HepG2 (cell line): ENCODE results near the gene THSD4. TPM values are rescaled to one million over a fixed set of nuclear protein-coding genes. Genes with fewer than 3 reads are reported as not detected.

ENCODE experiments used
- ATAC-seq: fragments of 200-7000 bp; cut with Tn5 transposase; 3 replicates; pipeline ENCODE4 v1.9.1; 2020; ENCODE audit warnings: mild to moderate bottlenecking, moderate library complexity
- BruUV-seq: library from RNA; stranded (reverse); fragments of 400-500 nt; replicated peaks from 2 replicates; lab custom pipeline; 2021; lab: Mats Ljungman, UMichigan
- CTCF ChIA-PET: fragments of 300-600 bp; formaldehyde crosslinking; extraction: SDS; loops from one replicate; lab custom pipeline; 2021; ENCODE audit warnings: low total read pairs, inconsistent platforms, low intra/inter-chr PET ratio; lab: Yijun Ruan, JAX
- POLR2A ChIA-PET: fragments of 350-600 bp; sonication (Branson Sonifier 250); formaldehyde crosslinking; loops from one replicate; lab custom pipeline; 2020; ENCODE audit warnings: antibody characterized with exemption, inconsistent platforms; lab: Yijun Ruan, JAX
- DNase-seq: peaks from one replicate; pipeline ENCODE4 v3.0.0-alpha.2; 2015; ENCODE audit warnings: low spot score
- FAIRE-seq: peaks from 3 replicates; lab custom pipeline; 2011; peaks lifted over from hg19 to GRCh38; lab: Jason Lieb, UNC
- H2AFZ ChIP-seq: one replicate; pipeline ENCODE4 v1.6.1; 2011; ENCODE audit warnings: low read length, inconsistent platforms
- H3K27ac ChIP-seq: fragments of 300-600 bp; 3 replicates; pipeline ENCODE4 v1.8.0; 2011; ENCODE audit warnings: mixed run types, mild to moderate bottlenecking, mixed read lengths, low read length, inconsistent platforms; ENCODE audit not compliant: insufficient read depth; ENCODE audit errors: extremely low read length
- H3K27me3 ChIP-seq, 2 experiments: fragments of 200-600 bp in 1 of 2; 2 replicates in 1 of 2; 3 replicates in 1 of 2; pipeline versions ENCODE4 v1.6.0 to v1.8.0; 2011; ENCODE audit warnings: low read length in 2 of 2, mild to moderate bottlenecking in 2 of 2, moderate library complexity in 2 of 2, inconsistent platforms in 1 of 2; ENCODE audit not compliant: insufficient read depth in 2 of 2, control insufficient read depth in 1 of 2
- H3K36me3 ChIP-seq, 2 experiments: fragments of 200-600 bp in 1 of 2; replicated peaks in 1 of 2; 2 replicates in 1 of 2; 3 replicates in 1 of 2; pipeline versions ENCODE4 v1.5.1 to v1.8.0; 2011; ENCODE audit warnings: low read length in 2 of 2, inconsistent platforms in 1 of 2; ENCODE audit not compliant: insufficient read depth in 2 of 2, control insufficient read depth in 1 of 2
- H3K4me1 ChIP-seq: 2 replicates; pipeline ENCODE4 v1.5.1; 2012; ENCODE audit warnings: low read length, inconsistent platforms; ENCODE audit not compliant: insufficient read depth
- H3K4me2 ChIP-seq: 2 replicates; pipeline ENCODE4 v1.6.0; 2011; ENCODE audit warnings: low read depth, low read length, inconsistent platforms
- H3K4me3 ChIP-seq, 3 experiments: fragments of 200-600 bp in 1 of 3; sonication (generic), shearing (Covaris generic) in 1 of 3; replicated peaks in 1 of 3; 2 replicates each; pipeline ENCODE4 v1.5.1; 2011 to 2016; ENCODE audit warnings: low read length in 3 of 3, inconsistent platforms in 2 of 3, low read depth in 2 of 3, mild to moderate bottlenecking in 2 of 3, control low read depth in 1 of 3, mixed read lengths in 1 of 3; ENCODE audit not compliant: insufficient read depth in 1 of 3
- H3K79me2 ChIP-seq: one replicate; pipeline ENCODE4 v1.6.1; 2011; ENCODE audit warnings: low read length, inconsistent platforms; ENCODE audit not compliant: insufficient read depth
- H3K9ac ChIP-seq: 2 replicates; pipeline ENCODE4 v1.6.0; 2011; ENCODE audit warnings: mild to moderate bottlenecking, low read depth, low read length, inconsistent platforms; ENCODE audit not compliant: insufficient read depth
- H3K9me3 ChIP-seq: 2 replicates; pipeline ENCODE4 v1.5.1; 2012; ENCODE audit warnings: mild to moderate bottlenecking, low read length
- H4K20me1 ChIP-seq: 2 replicates; pipeline ENCODE4 v1.6.0; 2011; ENCODE audit warnings: inconsistent platforms, mild to moderate bottlenecking, low read length, moderate library complexity; ENCODE audit not compliant: insufficient read depth
- FOSL1 ChIP-seq: sonication (generic); formaldehyde crosslinking; IDR thresholded peaks from 2 replicates; pipeline ENCODE4 v1.9.0; 2021; ENCODE audit warnings: missing genetic modification reagents, borderline replicate concordance
- KLF15 ChIP-seq: sonication (generic); formaldehyde crosslinking; IDR thresholded peaks from 2 replicates; pipeline ENCODE4 v1.8.1; 2023; ENCODE audit warnings: borderline replicate concordance, mild to moderate bottlenecking, inconsistent platforms, missing genetic modification reagents, mixed read lengths
- LCORL ChIP-seq, 2 experiments: fragments of 450-650 bp in 1 of 2; sonication (generic) in 1 of 2; formaldehyde crosslinking in 1 of 2; IDR thresholded peaks; 2 replicates each; pipeline versions ENCODE4 v1.5.0 to v1.6.1; 2017 to 2020; ENCODE audit warnings: antibody characterized with exemption in 1 of 2, missing genetic modification reagents in 1 of 2
- NR3C1 ChIP-seq: sonication (generic); formaldehyde crosslinking; IDR thresholded peaks from 2 replicates; pipeline ENCODE4 v1.4.0; 2020; ENCODE audit warnings: missing genetic modification reagents
- PHF20 ChIP-seq: sonication (generic); formaldehyde crosslinking; IDR thresholded peaks from 2 replicates; pipeline ENCODE4 v1.5.0; 2020; ENCODE audit warnings: mild to moderate bottlenecking, missing genetic modification reagents
- RFX1 ChIP-seq: fragments of 450-650 bp; IDR thresholded peaks from 2 replicates; pipeline ENCODE4 v1.6.1; 2017
- SALL2 ChIP-seq: sonication (generic); formaldehyde crosslinking; IDR thresholded peaks from 2 replicates; pipeline ENCODE4 v1.8.1; 2023; ENCODE audit warnings: mild to moderate bottlenecking, missing genetic modification reagents, inconsistent platforms
- SAP130 ChIP-seq: IDR thresholded peaks from 2 replicates; pipeline ENCODE4 v1.6.1; 2016; ENCODE audit warnings: low read depth
- SRSF4 ChIP-seq: fragments of 200-400 bp; formaldehyde crosslinking; IDR thresholded peaks from one replicate; pipeline ENCODE4 v1.6.1; 2018; ENCODE audit warnings: mild to moderate bottlenecking, low read depth, low read length, moderate library complexity; ENCODE audit not compliant: poor library complexity, severe bottlenecking
- TBX2 ChIP-seq: sonication (generic); formaldehyde crosslinking; IDR thresholded peaks from 2 replicates; pipeline ENCODE4 v1.5.0; 2020; ENCODE audit warnings: missing genetic modification reagents, mild to moderate bottlenecking, borderline replicate concordance
- TRIM24 ChIP-seq: sonication (generic); formaldehyde crosslinking; IDR thresholded peaks from 2 replicates; pipeline ENCODE4 v1.8.0; 2022; ENCODE audit warnings: mild to moderate bottlenecking, missing genetic modification reagents
- ZBTB1 ChIP-seq: sonication (generic); formaldehyde crosslinking; IDR thresholded peaks from 2 replicates; pipeline ENCODE4 v1.4.0; 2020; ENCODE audit warnings: missing genetic modification reagents, borderline replicate concordance
- ZKSCAN5 ChIP-seq: sonication (generic); formaldehyde crosslinking; IDR thresholded peaks from 2 replicates; pipeline ENCODE4 v1.5.1; 2020; ENCODE audit warnings: mild to moderate bottlenecking, missing genetic modification reagents
- ZNF343 ChIP-seq: sonication (generic); formaldehyde crosslinking; IDR thresholded peaks from 2 replicates; pipeline ENCODE4 v1.4.0; 2020; ENCODE audit warnings: mild to moderate bottlenecking, missing genetic modification reagents
- ZNF629 ChIP-seq: sonication (generic); formaldehyde crosslinking; conservative IDR thresholded peaks from 2 replicates; pipeline ENCODE4 v1.5.0; 2020; ENCODE audit warnings: missing genetic modification reagents
- ZNF841 ChIP-seq: sonication (generic); formaldehyde crosslinking; IDR thresholded peaks from 2 replicates; pipeline ENCODE4 v1.8.1; 2023; ENCODE audit warnings: missing genetic modification reagents, borderline replicate concordance
- WGBS: methylation state at CpG from one replicate; pipeline ENCODE4 v1.1.6; 2017; ENCODE audit warnings: low lambda C conversion rate; 5-methylcytosine and 5-hydroxymethylcytosine counted together
- in situ Hi-C: cut with HindIII; loops from 2 replicates; pipeline ENCODE4 v1.10.0; 2017; ENCODE audit warnings: low pct_unique_long_range_greater_than_20kb; ENCODE audit not compliant: extremely low pct_ligation_motif_present
- intact Hi-C: fragments of 100-400 bp; cut with micrococcal nuclease; formaldehyde crosslinking; loops from one replicate; pipeline ENCODE4 v1.10.0; 2022; ENCODE audit not compliant: unreplicated experiment
- polyA plus RNA-seq, 8 experiments: library from polyadenylated mRNA; depleted of rRNA in 3 of 8; stranded (reverse) in 7 of 8; unstranded in 1 of 8; fragments of >200 nt; fragmentation: Illumina TruSeq in 4 of 8; extraction: Trizol in 4 of 8; gene quantifications; 2 replicates each; pipeline versions ENCODE4 v1.2.1 to v1.2.3, GENCODE V29; 2011 to 2016; ENCODE audit warnings: low read depth in 4 of 8, missing spikeins in 1 of 8, mixed read lengths in 1 of 8; ENCODE audit not compliant: insufficient read depth in 1 of 8
- total RNA-seq, 5 experiments: library from RNA; depleted of rRNA; stranded (reverse); fragments of >200 nt; fragmentation: Illumina TruSeq; extraction: Trizol; gene quantifications; 2 replicates each; pipeline ENCODE4 v1.2.3, GENCODE V29; 2016; ENCODE audit warnings: low read depth in 1 of 5
- TF ChIP-seq, protein P1 (sequence below): sonication (generic); formaldehyde crosslinking; IDR thresholded peaks from 2 replicates; pipeline ENCODE4 v1.5.0; 2020; ENCODE audit warnings: missing genetic modification reagents
- TF ChIP-seq, protein P2 (sequence below): sonication (generic); formaldehyde crosslinking; IDR thresholded peaks from 2 replicates; pipeline ENCODE4 v1.5.0; 2020; ENCODE audit warnings: mild to moderate bottlenecking, missing genetic modification reagents
- TF ChIP-seq, protein P3 (sequence below): IDR thresholded peaks from 2 replicates; pipeline ENCODE4 v1.6.1; 2016; ENCODE audit warnings: mild to moderate bottlenecking
- TF ChIP-seq, protein P4 (sequence below): IDR thresholded peaks from 2 replicates; pipeline ENCODE4 v1.6.1; 2016; ENCODE audit warnings: low read depth, borderline replicate concordance

Gene THSD4
- total and polyA plus RNA-seq, 2 of the 13 experiments (the other 11 are each of a cell fraction or from before 2014, with no cell fraction given): 0.07 to 0.21 TPM

DNA sequence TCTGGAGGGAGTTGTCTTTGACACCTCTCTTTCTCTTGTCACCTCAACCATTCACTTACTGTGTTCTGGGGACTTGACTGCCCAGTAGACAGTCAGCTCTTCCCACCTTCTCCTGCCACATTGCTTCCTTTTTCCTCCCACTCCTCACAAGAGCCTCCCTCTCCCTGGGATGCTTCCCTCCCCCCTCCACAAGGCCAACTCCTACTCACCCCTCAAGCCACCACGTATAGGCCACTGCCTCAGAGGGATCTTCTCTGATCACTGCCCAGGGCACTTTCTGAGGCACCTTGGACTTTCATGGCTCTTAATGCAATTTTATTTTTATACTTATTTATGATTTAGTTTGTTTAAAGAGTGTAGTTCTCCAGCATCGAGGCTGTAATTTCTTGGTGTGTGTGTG, 23.2 kb downstream of the THSD4 start:
- CTCF ChIA-PET: no interaction called here
- no peaks in the 10 kb centered on the region for H3K36me3 ChIP-seq

DNA sequence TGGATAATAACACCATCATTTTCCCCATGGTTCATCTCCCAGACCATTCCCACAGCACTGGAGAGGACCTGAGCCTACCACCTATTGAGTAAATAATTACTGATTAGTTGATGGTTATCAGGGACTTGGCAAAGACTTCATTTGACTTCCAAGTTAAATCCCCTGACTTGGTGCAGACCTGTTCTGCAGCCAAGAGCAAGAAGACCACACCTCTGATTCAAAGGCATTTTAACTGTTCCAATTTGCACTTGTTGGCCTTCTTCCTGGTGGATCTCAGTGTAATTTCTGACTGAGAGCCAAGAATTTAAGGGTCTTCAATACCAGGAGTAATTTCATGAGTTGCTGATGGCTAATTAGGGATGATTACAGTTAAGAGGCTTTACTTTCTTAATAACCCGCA, 24.0 kb downstream of the THSD4 start:
- 5% methylated on average over 1 of the region's 1 CpG for WGBS
- CTCF ChIA-PET: no interaction called here
- in situ Hi-C loops (no loop called here), intact Hi-C loops (no loop called here)
- no peaks in the 10 kb centered on the region for H3K9me3 ChIP-seq
- H3K27me3 ChIP-seq: peaks cover under 1 to 11% of the 10 kb centered on the region in 2 experiments; a peak in 1 of 5 replicates
- H3K4me3 ChIP-seq: no peak overlapping the region
- H3K27ac ChIP-seq: no peak overlapping the region
- no TSS peak for BruUV-seq
- H3K36me3 ChIP-seq: no peaks in the 10 kb centered on the region
- H3K4me2 ChIP-seq: no peak overlapping the region
- ATAC-seq (no peak), DNase-seq (no peak), FAIRE-seq (no peak)
- peaks cover 10% of the 10 kb centered on the region; the same call in 1 of the 2 replicates for H3K4me1 ChIP-seq
- H4K20me1 ChIP-seq: no peaks in the 10 kb centered on the region
- H2AFZ ChIP-seq: no peak overlapping the region
- H3K79me2 ChIP-seq: no peaks in the 10 kb centered on the region
- no peak overlapping the region for H3K9ac ChIP-seq
- POLR2A ChIA-PET: no interaction called here
- TF ChIP-seq ZBTB1 (CRISPR knock-in tag): no peak
- TF ChIP-seq SAP130 (CRISPR knock-in tag): no peak
- TF ChIP-seq, protein P1, sequence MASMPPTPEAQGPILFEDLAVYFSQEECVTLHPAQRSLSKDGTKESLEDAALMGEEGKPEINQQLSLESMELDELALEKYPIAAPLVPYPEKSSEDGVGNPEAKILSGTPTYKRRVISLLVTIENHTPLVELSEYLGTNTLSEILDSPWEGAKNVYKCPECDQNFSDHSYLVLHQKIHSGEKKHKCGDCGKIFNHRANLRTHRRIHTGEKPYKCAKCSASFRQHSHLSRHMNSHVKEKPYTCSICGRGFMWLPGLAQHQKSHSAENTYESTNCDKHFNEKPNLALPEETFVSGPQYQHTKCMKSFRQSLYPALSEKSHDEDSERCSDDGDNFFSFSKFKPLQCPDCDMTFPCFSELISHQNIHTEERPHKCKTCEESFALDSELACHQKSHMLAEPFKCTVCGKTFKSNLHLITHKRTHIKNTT (CRISPR knock-in tag): no peak
- TF ChIP-seq, protein P2, sequence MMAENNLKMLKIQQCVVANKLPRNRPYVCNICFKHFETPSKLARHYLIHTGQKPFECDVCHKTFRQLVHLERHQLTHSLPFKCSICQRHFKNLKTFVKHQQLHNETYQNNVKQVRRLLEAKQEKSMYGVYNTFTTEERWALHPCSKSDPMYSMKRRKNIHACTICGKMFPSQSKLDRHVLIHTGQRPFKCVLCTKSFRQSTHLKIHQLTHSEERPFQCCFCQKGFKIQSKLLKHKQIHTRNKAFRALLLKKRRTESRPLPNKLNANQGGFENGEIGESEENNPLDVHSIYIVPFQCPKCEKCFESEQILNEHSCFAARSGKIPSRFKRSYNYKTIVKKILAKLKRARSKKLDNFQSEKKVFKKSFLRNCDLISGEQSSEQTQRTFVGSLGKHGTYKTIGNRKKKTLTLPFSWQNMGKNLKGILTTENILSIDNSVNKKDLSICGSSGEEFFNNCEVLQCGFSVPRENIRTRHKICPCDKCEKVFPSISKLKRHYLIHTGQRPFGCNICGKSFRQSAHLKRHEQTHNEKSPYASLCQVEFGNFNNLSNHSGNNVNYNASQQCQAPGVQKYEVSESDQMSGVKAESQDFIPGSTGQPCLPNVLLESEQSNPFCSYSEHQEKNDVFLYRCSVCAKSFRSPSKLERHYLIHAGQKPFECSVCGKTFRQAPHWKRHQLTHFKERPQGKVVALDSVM (CRISPR knock-in tag): no peak
- TF ChIP-seq, protein P3, sequence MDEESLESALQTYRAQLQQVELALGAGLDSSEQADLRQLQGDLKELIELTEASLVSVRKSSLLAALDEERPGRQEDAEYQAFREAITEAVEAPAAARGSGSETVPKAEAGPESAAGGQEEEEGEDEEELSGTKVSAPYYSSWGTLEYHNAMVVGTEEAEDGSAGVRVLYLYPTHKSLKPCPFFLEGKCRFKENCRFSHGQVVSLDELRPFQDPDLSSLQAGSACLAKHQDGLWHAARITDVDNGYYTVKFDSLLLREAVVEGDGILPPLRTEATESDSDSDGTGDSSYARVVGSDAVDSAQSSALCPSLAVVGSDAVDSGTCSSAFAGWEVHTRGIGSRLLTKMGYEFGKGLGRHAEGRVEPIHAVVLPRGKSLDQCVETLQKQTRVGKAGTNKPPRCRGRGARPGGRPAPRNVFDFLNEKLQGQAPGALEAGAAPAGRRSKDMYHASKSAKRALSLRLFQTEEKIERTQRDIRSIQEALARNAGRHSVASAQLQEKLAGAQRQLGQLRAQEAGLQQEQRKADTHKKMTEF (CRISPR knock-in tag): no peak
- no peak for TF ChIP-seq LCORL (IDR thresholded peaks at IDR 0.05)
- no peak for TF ChIP-seq LCORL (CRISPR knock-in tag; IDR thresholded peaks at IDR 0.05)
- no peak for TF ChIP-seq ZKSCAN5 (CRISPR knock-in tag)
- no peak for TF ChIP-seq ZNF343 (CRISPR knock-in tag)
- TF ChIP-seq RFX1: no peak
- TF ChIP-seq, protein P4, sequence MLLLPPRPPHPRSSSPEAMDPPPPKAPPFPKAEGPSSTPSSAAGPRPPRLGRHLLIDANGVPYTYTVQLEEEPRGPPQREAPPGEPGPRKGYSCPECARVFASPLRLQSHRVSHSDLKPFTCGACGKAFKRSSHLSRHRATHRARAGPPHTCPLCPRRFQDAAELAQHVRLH: no peak
- no peak for TF ChIP-seq SALL2 (CRISPR knock-in tag)

More for the DNA sequence above, 23.2 kb downstream of the THSD4 start:
- no peak for DNase-seq
- peaks cover 1 to 11% of the 10 kb centered on the region in 2 experiments; a peak in 1 of 5 replicates for H3K27me3 ChIP-seq
- no peak for FAIRE-seq
- 0% methylated on average over 2 of the region's 2 CpGs for WGBS
- no peak overlapping the region for H3K4me2 ChIP-seq
- no peak overlapping the region for H2AFZ ChIP-seq
- no peak overlapping the region for H3K27ac ChIP-seq
- ATAC-seq: no peak
- H4K20me1 ChIP-seq: no peaks in the 10 kb centered on the region
- H3K9ac ChIP-seq: no peak overlapping the region
- POLR2A ChIA-PET: no interaction called here
- H3K4me3 ChIP-seq: no peak overlapping the region
- H3K9me3 ChIP-seq: no peaks in the 10 kb centered on the region
- peaks cover 3% of the 10 kb centered on the region; the same call in 1 of the 2 replicates for H3K4me1 ChIP-seq
- intact Hi-C loops: no loop called here
- TF ChIP-seq ZNF841 (CRISPR knock-in tag) (no peak), TBX2 (CRISPR knock-in tag) (no peak), NR3C1 (CRISPR knock-in tag) (no peak), ZNF629 (CRISPR knock-in tag) (no peak), TRIM24 (no peak), PHF20 (CRISPR knock-in tag) (no peak), FOSL1 (CRISPR knock-in tag) (no peak), KLF15 (CRISPR knock-in tag) (no peak), SRSF4 (no peak)
- BruUV-seq: no TSS peak
- in situ Hi-C loops: no loop called here
- no peaks in the 10 kb centered on the region for H3K79me2 ChIP-seq
